ENCODE data around the gene C11orf86. TPM values are rescaled to one million over a fixed set of nuclear protein-coding genes. Genes with fewer than 3 reads are reported as not detected.

C11orf86 gene
- total and polyA plus RNA-seq, 2 donors (not counting 3 experiments of a cell fraction or from before 2014, with no cell fraction given): not detected

DNA sequence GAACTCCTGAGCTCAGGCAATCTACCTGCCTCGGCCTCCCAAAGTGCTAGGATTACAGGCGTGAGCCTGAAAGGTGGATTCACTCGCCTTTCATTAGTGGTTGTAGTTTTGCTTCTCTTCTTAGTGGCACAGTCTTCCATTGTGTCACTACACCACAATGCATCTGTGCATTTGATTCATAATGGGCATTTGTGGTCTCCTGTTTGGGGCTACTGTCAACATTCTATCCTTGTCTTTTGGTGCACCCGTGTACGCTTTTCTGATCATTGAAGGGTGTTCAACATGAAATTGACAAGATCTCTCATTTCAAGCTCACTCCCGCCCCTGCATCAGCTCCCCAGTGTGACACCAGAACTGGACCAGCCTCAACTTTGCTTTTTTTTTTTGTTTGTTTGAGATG, 45.8 kb downstream of the C11orf86 start:
- Histone ChIP-seq H3K4me1 (ENCODE audit: control insufficient read depth, extremely low read depth, insufficient read depth, low read length) (peaks cover 6% of the 10 kb centered on the region), H3K27me3 (ENCODE audit: control insufficient read depth in 2 of 2, insufficient read depth in 2 of 2, low read length in 2 of 2) (peaks cover 20 to 21% of the 10 kb centered on the region in 2 experiments), H3K79me2 (ENCODE audit: control insufficient read depth, insufficient read depth, low read length) (no peaks in the 10 kb centered on the region), H4K20me1 (replicated peaks; ENCODE audit: control insufficient read depth, extremely low read depth, insufficient read depth, low read length) (no peaks in the 10 kb centered on the region), H3K27ac (ENCODE audit: insufficient read depth, low read depth, low read length) (no peak overlapping the region), H3K4me2 (ENCODE audit: insufficient read depth, low read length) (no peak overlapping the region), H2AFZ (ENCODE audit: low read depth, low read length) (no peak overlapping the region), H3K4me3 (replicated peaks in 1 of 3; ENCODE audit: insufficient read depth in 1 of 3, low read depth in 1 of 3, low read length in 3 of 3) (no peak overlapping the region), H3K36me3 (ENCODE audit: control insufficient read depth in 2 of 2, extremely low read depth in 1 of 2, insufficient read depth in 2 of 2, low read length in 2 of 2) (no peaks in the 10 kb centered on the region), H3K9me1 (replicated peaks; ENCODE audit: control insufficient read depth, extremely low read depth, insufficient read depth, low read length) (no peaks in the 10 kb centered on the region), H3K9ac (replicated peaks; ENCODE audit: extremely low read depth, insufficient read depth, low read length) (no peak overlapping the region), H3K9me3 (replicated peaks; ENCODE audit: control insufficient read depth, insufficient read depth, low read length) (no peaks in the 10 kb centered on the region)
- CTCF ChIA-PET: interaction anchor here (0.9 to 1.6 kb wide), 7 partner anchors 23 to 129 kb away, joined by 3 to 11 read pairs (median 4); partner anchors contain the start of gene PC
- dilution Hi-C loops (cut with MboI; ENCODE audit: extremely low pct_ligation_motif_present, low sequenced_read_pairs): no loop called here
- intact Hi-C loops (cut with micrococcal nuclease): loop anchor here (5.0 kb wide), 1 partner anchor 39 kb away; no protein-coding TSS in a partner anchor
- POLR2A ChIA-PET: no interaction called here
- no peak for TF ChIP-seq GATA2 (IDR thresholded peaks at IDR 0.05; ENCODE audit: insufficient read depth, insufficient read length, low read depth, low read length)
- TF ChIP-seq, protein P1, sequence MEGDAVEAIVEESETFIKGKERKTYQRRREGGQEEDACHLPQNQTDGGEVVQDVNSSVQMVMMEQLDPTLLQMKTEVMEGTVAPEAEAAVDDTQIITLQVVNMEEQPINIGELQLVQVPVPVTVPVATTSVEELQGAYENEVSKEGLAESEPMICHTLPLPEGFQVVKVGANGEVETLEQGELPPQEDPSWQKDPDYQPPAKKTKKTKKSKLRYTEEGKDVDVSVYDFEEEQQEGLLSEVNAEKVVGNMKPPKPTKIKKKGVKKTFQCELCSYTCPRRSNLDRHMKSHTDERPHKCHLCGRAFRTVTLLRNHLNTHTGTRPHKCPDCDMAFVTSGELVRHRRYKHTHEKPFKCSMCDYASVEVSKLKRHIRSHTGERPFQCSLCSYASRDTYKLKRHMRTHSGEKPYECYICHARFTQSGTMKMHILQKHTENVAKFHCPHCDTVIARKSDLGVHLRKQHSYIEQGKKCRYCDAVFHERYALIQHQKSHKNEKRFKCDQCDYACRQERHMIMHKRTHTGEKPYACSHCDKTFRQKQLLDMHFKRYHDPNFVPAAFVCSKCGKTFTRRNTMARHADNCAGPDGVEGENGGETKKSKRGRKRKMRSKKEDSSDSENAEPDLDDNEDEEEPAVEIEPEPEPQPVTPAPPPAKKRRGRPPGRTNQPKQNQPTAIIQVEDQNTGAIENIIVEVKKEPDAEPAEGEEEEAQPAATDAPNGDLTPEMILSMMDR (IDR thresholded peaks at IDR 0.05; ENCODE audit: extremely low read depth in 1 of 2, insufficient read depth in 1 of 2, low read depth in 1 of 2, low read length in 2 of 2): no peak
- TF ChIP-seq POLR2AphosphoS5 (IDR thresholded peaks at IDR 0.05; ENCODE audit: insufficient read depth, low read depth, low read length): no peak
- TF ChIP-seq POLR2A (IDR thresholded peaks at IDR 0.05; ENCODE audit: low read depth, low read length): no peak
- TF ChIP-seq, protein P2, sequence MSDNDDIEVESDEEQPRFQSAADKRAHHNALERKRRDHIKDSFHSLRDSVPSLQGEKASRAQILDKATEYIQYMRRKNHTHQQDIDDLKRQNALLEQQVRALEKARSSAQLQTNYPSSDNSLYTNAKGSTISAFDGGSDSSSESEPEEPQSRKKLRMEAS (IDR thresholded peaks at IDR 0.05; ENCODE audit: insufficient read depth, insufficient read length): no peak
- TF ChIP-seq JUN (IDR thresholded peaks at IDR 0.05; ENCODE audit: borderline replicate concordance, insufficient read depth, insufficient read length, low read depth): no peak
- no peak for TF ChIP-seq FOS (IDR thresholded peaks at IDR 0.05; ENCODE audit: borderline replicate concordance, insufficient read depth, low read length)
- no peak for TF ChIP-seq EZH2 (IDR thresholded peaks at IDR 0.05; ENCODE audit: borderline replicate concordance, low read depth, low read length, severe bottlenecking)
- TF ChIP-seq MYC (IDR thresholded peaks at IDR 0.05; ENCODE audit: low read depth, low read length): no peak
- no TSS peak for BruUV-seq (replicated peaks)
- FAIRE-seq (no peak), DNase-seq (ENCODE audit: low read depth, low spot score) (no peak)
